PC-9 (cell line): ENCODE data around the gene GALNT2. TPM values are rescaled to one million over a fixed set of nuclear protein-coding genes. Genes with fewer than 3 reads are reported as not detected.

Experiments
- BruUV-seq: library from RNA; stranded (reverse); fragments of 400-500 nt; replicated peaks from 2 replicates; lab custom pipeline; 2021; lab: Mats Ljungman, UMichigan
- CTCF ChIA-PET: fragments of 300-600 bp; sonication (Branson Sonifier 250); formaldehyde crosslinking; loops from one replicate; lab custom pipeline; 2022; ENCODE audit warnings: antibody characterized with exemption; lab: Charles Lee
- POLR2A ChIA-PET: fragments of 300-600 bp; sonication (Branson Sonifier 250); formaldehyde crosslinking; loops from one replicate; lab custom pipeline; 2022; ENCODE audit warnings: antibody characterized with exemption; ENCODE audit not compliant: unreplicated experiment; lab: Charles Lee
- DNase-seq, 2 experiments: peaks; one replicate each; pipeline versions ENCODE4 v3.0.0 to v3.0.0-alpha.2; 2015 to 2022; ENCODE audit warnings: mixed read lengths in 1 of 2
- H2AFZ ChIP-seq: fragments of 200-600 bp; sonication (generic); 2 replicates; pipeline ENCODE4 v1.8.1; 2017; ENCODE audit warnings: antibody characterized with exemption
- H3F3A ChIP-seq: fragments of 200-600 bp; sonication (generic); 2 replicates; pipeline ENCODE4 v1.8.1; 2017; ENCODE audit warnings: antibody characterized with exemption, mild to moderate bottlenecking, low read depth; ENCODE audit not compliant: insufficient read depth
- H3K27ac ChIP-seq: fragments of 200-600 bp; sonication (generic); 2 replicates; pipeline ENCODE4 v1.6.1; 2016; ENCODE audit warnings: mixed run types
- H3K27me3 ChIP-seq: fragments of 200-600 bp; sonication (generic); 2 replicates; pipeline ENCODE4 v1.6.1; 2016; ENCODE audit warnings: low read depth, mixed run types; ENCODE audit not compliant: insufficient read depth
- H3K36me3 ChIP-seq: fragments of 200-600 bp; sonication (generic); 2 replicates; pipeline ENCODE4 v1.6.1; 2016; ENCODE audit warnings: low read depth, mixed run types
- H3K4me1 ChIP-seq: fragments of 200-600 bp; sonication (generic); replicated peaks from 2 replicates; pipeline ENCODE4 v1.6.1; 2016; ENCODE audit warnings: mixed run types; ENCODE audit not compliant: insufficient read depth
- H3K4me2 ChIP-seq: fragments of 200-600 bp; sonication (generic); 2 replicates; pipeline ENCODE4 v1.6.1; 2017; ENCODE audit warnings: mixed run types
- H3K4me3 ChIP-seq: fragments of 200-600 bp; sonication (generic); 2 replicates; pipeline ENCODE4 v1.6.1; 2016; ENCODE audit warnings: mixed run types
- H3K79me2 ChIP-seq: fragments of 200-600 bp; sonication (generic); 2 replicates; pipeline ENCODE4 v1.6.1; 2017; ENCODE audit warnings: low read depth, mixed run types
- H3K9me2 ChIP-seq: fragments of 200-600 bp; sonication (generic); 2 replicates; pipeline ENCODE4 v1.8.1; 2017; ENCODE audit warnings: mild to moderate bottlenecking; ENCODE audit not compliant: insufficient read depth
- H3K9me3 ChIP-seq: fragments of 200-600 bp; sonication (generic); 2 replicates; pipeline ENCODE4 v1.8.1; 2016; ENCODE audit warnings: low read depth; ENCODE audit not compliant: insufficient read depth
- H4K20me1 ChIP-seq: fragments of 200-600 bp; sonication (generic); 2 replicates; pipeline ENCODE4 v1.8.1; 2017; ENCODE audit not compliant: insufficient read depth
- EZH2 ChIP-seq: fragments of 200-600 bp; sonication (generic); IDR thresholded peaks from 2 replicates; pipeline ENCODE4 v1.8.0; 2017; ENCODE audit warnings: antibody characterized with exemption, low read depth
- intact Hi-C: fragments of 100-400 bp; cut with micrococcal nuclease; formaldehyde crosslinking; loops from one replicate; pipeline ENCODE4 v1.10.0; 2022; ENCODE audit not compliant: unreplicated experiment
- total RNA-seq: library from RNA; stranded (reverse); gene quantifications from 2 replicates; pipeline ENCODE4 v1.2.3, GENCODE V29; 2021
- TF ChIP-seq, protein P1 (sequence below): fragments of 200-600 bp; sonication (generic); conservative IDR thresholded peaks from 2 replicates; pipeline ENCODE4 v1.6.1; 2017; ENCODE audit warnings: mixed run types, antibody characterized with exemption, mild to moderate bottlenecking, moderate library complexity

The GALNT2 gene
- total RNA-seq, 1 experiment from 2014 or later, result 121 TPM

DNA sequence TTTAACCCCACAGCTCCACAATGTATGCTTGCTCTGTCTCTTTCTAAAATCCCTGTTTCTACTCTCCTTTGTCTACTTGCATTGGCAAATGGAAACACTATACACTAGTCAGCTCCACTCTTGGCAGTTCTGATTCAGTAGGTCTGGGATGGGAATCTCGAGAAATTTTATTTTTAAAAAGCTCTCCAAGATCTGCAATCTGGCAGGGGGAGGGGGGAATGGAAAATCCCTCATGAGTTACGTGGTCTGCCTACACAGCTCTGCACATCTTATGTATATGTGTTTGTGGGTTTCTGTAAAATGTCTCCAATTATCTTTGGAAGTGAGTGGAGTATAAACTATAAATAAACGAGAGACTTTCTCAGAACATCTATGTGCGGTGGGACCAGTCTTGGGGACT, 9.9 kb upstream of the GALNT2 start:
- POLR2A ChIA-PET, result no interaction called here
- TF ChIP-seq, protein P1, sequence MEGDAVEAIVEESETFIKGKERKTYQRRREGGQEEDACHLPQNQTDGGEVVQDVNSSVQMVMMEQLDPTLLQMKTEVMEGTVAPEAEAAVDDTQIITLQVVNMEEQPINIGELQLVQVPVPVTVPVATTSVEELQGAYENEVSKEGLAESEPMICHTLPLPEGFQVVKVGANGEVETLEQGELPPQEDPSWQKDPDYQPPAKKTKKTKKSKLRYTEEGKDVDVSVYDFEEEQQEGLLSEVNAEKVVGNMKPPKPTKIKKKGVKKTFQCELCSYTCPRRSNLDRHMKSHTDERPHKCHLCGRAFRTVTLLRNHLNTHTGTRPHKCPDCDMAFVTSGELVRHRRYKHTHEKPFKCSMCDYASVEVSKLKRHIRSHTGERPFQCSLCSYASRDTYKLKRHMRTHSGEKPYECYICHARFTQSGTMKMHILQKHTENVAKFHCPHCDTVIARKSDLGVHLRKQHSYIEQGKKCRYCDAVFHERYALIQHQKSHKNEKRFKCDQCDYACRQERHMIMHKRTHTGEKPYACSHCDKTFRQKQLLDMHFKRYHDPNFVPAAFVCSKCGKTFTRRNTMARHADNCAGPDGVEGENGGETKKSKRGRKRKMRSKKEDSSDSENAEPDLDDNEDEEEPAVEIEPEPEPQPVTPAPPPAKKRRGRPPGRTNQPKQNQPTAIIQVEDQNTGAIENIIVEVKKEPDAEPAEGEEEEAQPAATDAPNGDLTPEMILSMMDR, result no peak
- TF ChIP-seq EZH2, result no peak

DNA sequence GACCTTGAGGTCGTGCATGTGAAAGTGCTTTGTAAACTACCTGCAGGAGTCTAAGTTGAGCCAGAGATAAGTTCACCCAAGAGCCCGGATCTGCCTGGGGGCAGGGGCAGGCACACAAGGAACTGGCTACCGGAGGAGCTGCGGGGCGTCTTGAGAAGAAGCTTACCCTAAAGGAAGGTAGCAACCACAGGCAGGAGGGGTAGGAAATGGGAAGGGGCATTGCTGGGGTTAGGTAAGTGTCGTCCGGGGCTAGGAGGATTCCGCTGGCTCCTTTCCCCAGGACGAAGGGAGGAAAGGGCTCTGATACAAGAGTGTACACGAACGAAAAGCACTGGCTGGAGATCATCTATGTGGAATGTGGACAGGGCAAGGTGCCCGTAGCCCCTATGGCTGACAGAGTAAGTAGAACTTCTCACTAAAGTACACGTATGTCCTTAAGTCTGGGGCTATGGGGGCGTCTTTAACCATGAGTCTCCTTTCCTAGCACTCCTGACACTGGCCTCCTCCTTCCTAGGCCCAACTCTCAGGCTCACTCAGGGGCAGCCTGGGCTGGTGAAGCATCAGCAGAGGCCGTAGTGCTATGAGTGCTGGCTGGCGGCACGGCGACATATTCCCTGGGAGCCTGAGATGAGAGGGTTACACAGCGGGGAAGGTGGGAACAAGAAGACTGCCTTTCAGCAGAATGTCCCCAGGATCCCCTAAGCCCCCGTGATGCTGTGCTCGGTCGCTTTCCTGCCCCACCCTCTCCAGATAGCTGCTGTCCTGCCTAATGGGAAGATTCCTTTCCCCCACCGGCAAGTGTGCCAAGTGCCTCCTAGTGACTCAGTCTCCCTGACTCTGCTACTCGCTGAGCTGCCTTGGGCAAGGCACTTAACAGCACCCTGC, 9.1 kb upstream of the GALNT2 start:
- ChIA-PET POLR2A (no interaction called here), CTCF (no interaction called here)
- H4K20me1 ChIP-seq, result no peaks in the 10 kb centered on the region
- DNase-seq, result no peak
- H3K79me2 ChIP-seq, result no peaks in the 10 kb centered on the region
- no peaks in the 10 kb centered on the region for H3K27me3 ChIP-seq
- H3F3A ChIP-seq, result no peaks in the 10 kb centered on the region
- no peak overlapping the region for H3K27ac ChIP-seq
- H3K4me1 ChIP-seq, result no peaks in the 10 kb centered on the region
- H3K9me2 ChIP-seq, result no peaks in the 10 kb centered on the region; the same call in 1 of the 2 replicates
- H3K4me3 ChIP-seq, result no peak overlapping the region
- H3K36me3 ChIP-seq, result no peaks in the 10 kb centered on the region
- H2AFZ ChIP-seq, result no peak overlapping the region
- intact Hi-C loops, result no loop called here
- no peaks in the 10 kb centered on the region for H3K9me3 ChIP-seq
- H3K4me2 ChIP-seq, result no peak overlapping the region
- no peak for TF ChIP-seq EZH2
- TF ChIP-seq, protein P1, result no peak
- no TSS peak for BruUV-seq

More for the DNA sequence above, 9.9 kb upstream of the GALNT2 start:
- H3K79me2 ChIP-seq, result no peaks in the 10 kb centered on the region
- no peak overlapping the region for H3K4me3 ChIP-seq
- no peaks in the 10 kb centered on the region for H3K9me3 ChIP-seq
- no peak overlapping the region for H3K27ac ChIP-seq
- no peak overlapping the region for H3K4me2 ChIP-seq
- H3K9me2 ChIP-seq, result no peaks in the 10 kb centered on the region; the same call in 1 of the 2 replicates
- no peak overlapping the region for H2AFZ ChIP-seq
- CTCF ChIA-PET, result no interaction called here
- H4K20me1 ChIP-seq, result no peaks in the 10 kb centered on the region
- H3K27me3 ChIP-seq, result no peaks in the 10 kb centered on the region
- no TSS peak for BruUV-seq
- H3K36me3 ChIP-seq, result no peaks in the 10 kb centered on the region
- intact Hi-C loops, result no loop called here
- DNase-seq, result no peak
- H3F3A ChIP-seq, result no peaks in the 10 kb centered on the region
- H3K4me1 ChIP-seq, result no peaks in the 10 kb centered on the region

DNA sequence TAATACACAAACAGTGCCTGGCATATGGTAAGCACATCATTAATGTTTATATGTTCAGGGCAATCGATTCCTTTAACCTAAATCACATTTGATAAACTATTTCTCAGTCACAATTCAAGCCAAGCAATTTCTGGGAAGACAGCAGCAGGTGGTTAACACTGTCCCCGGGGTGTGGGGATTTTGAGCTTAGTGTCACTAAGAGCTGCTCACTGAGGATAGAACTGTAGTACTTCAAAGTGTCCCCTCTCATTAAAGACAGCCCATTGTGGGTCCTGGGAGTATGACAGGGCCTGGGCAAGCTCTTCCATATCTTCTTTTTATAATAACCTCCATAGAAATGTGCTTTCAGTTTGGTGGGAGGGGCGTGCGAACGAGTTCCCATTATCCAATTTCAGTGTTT, 8.4 kb upstream of the GALNT2 start:
- intact Hi-C loops, result no loop called here
- TF ChIP-seq, protein P1, result no peak
- TF ChIP-seq EZH2, result no peak
- no peaks in the 10 kb centered on the region; the same call in 1 of the 2 replicates for H3K9me2 ChIP-seq
- BruUV-seq, result no TSS peak
- POLR2A ChIA-PET, result no interaction called here
- no peaks in the 10 kb centered on the region for H3K79me2 ChIP-seq
- H3K36me3 ChIP-seq, result no peaks in the 10 kb centered on the region
- no peaks in the 10 kb centered on the region for H3K27me3 ChIP-seq
- no peaks in the 10 kb centered on the region for H3F3A ChIP-seq
- no peaks in the 10 kb centered on the region for H3K4me1 ChIP-seq
- no peak overlapping the region for H3K4me3 ChIP-seq
- H4K20me1 ChIP-seq, result no peaks in the 10 kb centered on the region
- no peak overlapping the region for H3K27ac ChIP-seq
- DNase-seq, result no peak
- CTCF ChIA-PET, result no interaction called here
- H3K4me2 ChIP-seq, result no peak overlapping the region
- no peaks in the 10 kb centered on the region for H3K9me3 ChIP-seq
- H2AFZ ChIP-seq, result no peak overlapping the region
